Frontal cortex (tissue), 4 donors: ENCODE results near the gene KRTDAP. TPM values are rescaled to one million over a fixed set of nuclear protein-coding genes. Genes with fewer than 3 reads are reported as not detected.

Experiments used
- DNase-seq, 2 donors: peaks; one replicate each; pipeline ENCODE4 v3.0.0; 2012; ENCODE audit warnings: low spot score in 2 of 2
- FAIRE-seq: peaks from 2 replicates; lab custom pipeline; 2012; peaks lifted over from hg19 to GRCh38; lab: Jason Lieb, UNC
- total RNA-seq: library from RNA; depleted of rRNA; stranded (reverse); fragments of >200 nt; gene quantifications from one replicate; pipeline ENCODE4 v1.2.3, GENCODE V29; 2014
- donor health status: control.
- donor health status: control.
- donor health status: control.

Gene KRTDAP
- total RNA-seq, result not detected

- no peak for FAIRE-seq
- no peak for DNase-seq
These were observed at the start of gene KRTDAP for GRCh38 chr19:35490364-35490763. TSS of gene KRTDAP (minus strand) at chr19:35490464. CDS start at chr19:35490442, 22 bp downstream.

GRCh38 chr19:35539850-35540249 lies 49.6 kb upstream of the KRTDAP start:
- FAIRE-seq, result no peak

GRCh38 chr19:35539314-35539713 lies 49.0 kb upstream of the KRTDAP start:
- FAIRE-seq (no peak), DNase-seq (no peak)

More at GRCh38 chr19:35539850-35540249, 49.6 kb upstream of the KRTDAP start:
- no peak for DNase-seq

- no peak for DNase-seq
These were observed 44.7 kb upstream of the KRTDAP start for GRCh38 chr19:35534803-35535480.

DNA sequence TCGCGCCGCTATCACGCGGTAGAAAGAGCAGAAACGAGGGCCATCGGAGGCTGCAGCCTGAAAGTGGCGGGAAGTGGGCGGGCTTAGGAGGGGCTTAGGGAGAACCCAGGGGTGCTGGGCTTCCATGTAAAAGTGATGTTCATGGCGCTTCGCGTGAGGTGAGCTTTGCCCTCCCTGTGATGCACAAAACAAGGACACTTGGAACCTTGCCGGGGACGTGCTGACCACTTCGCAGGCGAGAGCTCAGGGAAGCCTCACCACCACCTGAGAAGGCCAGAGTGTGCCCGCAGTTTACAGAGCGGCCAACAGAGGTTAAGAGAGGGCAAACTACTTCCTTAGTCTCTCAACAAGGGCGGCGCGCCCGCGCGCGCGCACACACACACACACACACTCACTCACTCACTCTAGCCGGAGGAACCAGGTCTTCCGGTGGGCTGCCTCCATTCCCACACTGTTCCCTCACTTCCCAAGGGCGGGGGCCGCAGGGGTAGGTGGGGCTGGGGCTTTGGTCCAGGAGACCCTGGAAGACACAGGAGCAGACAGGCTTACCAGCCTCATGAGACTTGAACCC lies 43.6 kb upstream of the KRTDAP start:
- DNase-seq (no peak), FAIRE-seq (no peak)

More at GRCh38 chr19:35534803-35535480, 44.7 kb upstream of the KRTDAP start:
- FAIRE-seq, result no peak

DNA sequence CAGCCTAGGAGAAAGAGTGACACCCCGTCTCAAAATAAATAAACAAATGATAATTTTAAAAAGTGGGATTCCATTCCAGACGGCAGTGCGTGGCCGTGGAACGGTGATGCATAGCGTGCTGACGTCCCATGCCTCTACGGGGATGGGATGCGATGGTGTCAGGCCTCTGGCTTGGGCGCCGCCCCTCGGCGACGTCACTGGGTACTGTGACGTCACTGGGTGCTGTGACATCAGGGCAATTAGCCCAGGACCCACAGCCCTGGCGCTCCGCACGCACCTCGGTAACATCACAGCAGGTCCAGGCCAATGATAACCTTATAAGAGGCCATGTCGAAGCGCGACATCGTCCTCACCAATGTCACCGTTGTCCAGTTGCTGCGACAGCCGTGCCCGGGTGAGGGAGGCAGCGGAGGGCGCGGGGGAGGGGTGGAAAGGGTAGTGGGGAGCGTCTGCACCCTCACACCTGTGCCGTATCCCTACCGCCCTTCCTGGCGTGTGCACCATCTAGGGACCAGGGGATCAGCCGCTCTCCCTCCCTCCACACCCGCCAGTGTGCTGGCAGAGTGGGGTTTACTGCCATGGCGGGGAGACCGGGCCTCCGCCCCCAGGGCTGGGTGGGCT lies 43.0 kb upstream of the KRTDAP start, which contains the start of gene GAPDHS:
GAPDHS (plus strand) TSS at position 256 of the 621 bp plus-strand sequence; CDS start at position 328, 72 bp downstream.
- FAIRE-seq (no peak), DNase-seq (no peak)

DNA sequence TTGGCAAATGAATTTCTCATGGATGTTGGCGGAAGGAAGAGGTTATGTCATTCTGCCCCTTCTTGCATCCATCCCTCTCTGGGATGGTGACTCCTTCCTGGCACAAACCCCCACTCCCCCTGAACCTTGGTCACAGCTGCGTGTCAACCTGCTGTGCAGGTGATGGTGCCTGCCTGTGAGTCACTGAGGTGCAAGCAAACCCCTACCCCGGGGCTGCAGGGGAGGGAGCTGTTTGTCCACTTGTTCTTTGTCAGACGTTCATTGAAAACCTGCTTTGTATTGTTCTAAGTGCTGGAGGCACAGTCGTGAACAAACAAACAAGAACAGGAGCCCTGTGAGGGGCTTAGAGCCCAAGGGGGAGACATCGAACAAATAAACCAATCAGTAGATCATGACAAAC lies 41.0 kb upstream of the KRTDAP start:
- no peak for FAIRE-seq
- DNase-seq, result no peak

DNA sequence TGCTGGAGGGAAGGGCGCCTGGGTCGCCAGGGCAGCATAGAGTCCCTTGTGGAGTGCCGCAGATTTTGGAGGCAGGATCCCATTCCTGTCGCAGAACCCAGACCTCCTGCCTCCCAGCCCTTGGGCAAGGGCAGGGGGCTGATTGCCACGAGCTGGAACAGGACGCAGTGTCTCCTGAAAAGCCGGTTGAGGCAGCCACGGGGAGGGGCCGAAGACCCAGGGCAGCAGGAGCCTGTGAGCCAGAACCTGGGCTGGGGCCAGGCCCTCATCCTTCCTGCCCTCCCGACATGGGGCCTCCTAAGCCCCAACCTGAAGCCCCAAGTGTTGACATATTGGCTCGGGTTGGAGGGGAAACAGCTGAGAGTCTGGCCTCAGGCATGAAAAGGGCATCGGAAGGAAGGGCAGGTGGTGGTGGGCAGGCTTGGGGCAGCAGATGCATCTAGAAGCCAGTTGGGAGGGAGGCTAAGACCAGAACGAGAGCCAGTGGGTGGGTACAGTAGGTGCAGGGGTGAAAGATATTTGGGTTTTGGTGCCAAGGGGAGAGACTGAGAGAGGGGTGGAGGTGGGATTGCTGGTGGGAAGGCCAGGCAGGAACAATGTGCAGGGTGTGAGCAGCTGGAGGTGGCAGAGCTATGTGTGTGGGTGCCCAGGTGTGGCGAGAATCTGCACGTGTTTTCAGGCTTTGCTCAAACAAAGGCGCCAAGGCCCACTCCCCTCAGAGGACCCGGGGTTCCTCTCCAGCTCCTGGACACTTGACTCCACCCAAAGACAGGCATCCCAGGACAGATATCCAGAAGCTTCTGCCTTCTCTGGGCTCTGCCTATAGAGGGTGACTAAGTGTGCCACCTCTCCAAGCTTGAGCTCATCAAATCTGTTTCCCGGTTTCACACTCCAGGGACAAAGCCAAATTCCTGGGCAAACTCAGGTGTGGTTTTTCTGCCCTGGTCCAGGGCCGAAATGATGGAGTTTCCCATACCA lies 39.3 kb upstream of the KRTDAP start:
- DNase-seq, result no peak
- FAIRE-seq, result no peak

- no peak for FAIRE-seq
- DNase-seq, result no peak
These were observed 38.2 kb upstream of the KRTDAP start, which contains the start of gene SBSN for GRCh38 chr19:35528218-35529038. TSS of gene SBSN (minus strand) at chr19:35528311. CDS start at chr19:35528281, 30 bp downstream.

DNA sequence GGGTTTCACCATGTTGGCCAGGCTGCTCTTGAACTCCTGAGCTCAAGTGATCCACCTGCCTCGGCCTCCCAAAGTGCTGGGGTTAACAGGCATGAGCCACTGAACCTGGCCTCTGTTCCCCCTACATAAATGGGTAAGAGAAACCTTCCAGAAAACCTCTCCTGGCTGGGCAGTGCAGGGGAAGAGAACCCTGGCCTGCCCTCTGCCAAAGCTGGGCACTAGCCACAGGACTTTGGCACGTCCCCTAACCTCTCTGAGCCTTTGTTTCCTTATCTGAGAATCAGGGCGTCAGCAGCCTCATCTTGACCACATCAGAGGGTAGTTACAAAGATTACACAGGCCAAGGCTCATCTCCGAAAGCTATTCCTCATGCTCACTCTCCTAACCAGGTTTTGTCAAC lies 35.6 kb upstream of the KRTDAP start:
- FAIRE-seq, result no peak
- no peak for DNase-seq

DNA sequence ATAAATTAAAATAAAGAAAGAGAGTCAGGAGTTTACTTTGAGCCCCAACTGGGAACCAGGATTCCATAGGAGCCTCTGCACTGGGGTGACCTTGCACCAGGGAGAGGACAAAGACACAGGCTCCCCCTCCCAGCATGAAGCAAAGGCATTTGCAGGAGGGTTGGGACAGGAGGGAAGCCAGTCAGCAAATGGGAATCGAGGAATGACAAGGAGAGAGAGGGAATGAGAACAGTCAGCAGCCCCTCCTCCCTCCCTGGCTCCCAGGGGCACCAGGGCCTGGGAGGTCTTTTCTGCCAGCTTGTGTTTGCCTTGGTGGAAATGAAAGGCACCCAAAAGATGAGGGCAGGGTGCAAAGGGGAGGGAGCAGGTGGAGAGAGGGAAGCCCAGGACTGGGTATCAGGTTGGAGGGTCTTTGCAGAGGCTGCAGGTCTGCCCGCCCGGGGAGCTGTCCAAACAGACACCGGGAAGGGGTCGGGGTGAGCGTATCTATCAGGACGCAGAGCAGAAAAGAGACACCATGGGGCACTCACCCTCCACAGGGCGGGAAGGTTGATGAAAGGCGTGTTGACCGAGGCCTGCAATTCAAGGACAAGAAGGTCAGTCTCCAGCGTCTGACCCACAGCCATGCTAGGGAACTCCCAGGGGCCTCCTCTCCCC lies 34.0 kb upstream of the KRTDAP start:
- no peak for DNase-seq

DNA sequence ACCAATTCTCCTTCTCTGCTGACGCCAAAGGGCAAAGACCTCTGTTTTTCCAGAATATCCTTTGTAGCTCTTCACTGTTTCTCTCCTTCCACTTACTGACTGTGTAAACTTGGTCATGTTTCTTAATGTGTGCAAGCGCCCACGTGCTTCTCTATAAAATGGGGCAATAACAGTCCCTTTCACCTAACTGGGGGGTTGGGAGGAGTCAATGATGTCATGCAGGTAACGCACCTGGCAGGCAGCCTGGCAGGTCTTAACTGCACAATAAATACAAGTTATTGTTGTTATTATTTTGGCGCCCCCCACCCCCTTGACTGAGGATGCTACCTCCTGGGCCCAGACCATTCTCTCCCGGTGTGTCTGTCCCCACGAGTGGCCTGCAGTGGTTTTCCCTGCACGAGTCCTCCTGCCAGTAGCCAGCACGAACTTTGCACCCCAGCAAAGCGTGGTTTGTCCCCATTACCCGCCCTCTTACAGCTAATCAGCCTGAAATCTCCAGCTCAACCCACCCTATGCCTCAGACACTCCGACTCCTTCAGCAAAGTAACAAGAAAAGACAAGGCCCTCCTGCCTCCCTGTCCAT lies 32.6 kb upstream of the KRTDAP start:
- DNase-seq (no peak), FAIRE-seq (no peak)

More for the DNA sequence above, 34.0 kb upstream of the KRTDAP start:
- FAIRE-seq, result no peak

- DNase-seq, result no peak
- FAIRE-seq, result no peak
These were observed 31.0 kb upstream of the KRTDAP start for GRCh38 chr19:35521124-35521743.

DNA sequence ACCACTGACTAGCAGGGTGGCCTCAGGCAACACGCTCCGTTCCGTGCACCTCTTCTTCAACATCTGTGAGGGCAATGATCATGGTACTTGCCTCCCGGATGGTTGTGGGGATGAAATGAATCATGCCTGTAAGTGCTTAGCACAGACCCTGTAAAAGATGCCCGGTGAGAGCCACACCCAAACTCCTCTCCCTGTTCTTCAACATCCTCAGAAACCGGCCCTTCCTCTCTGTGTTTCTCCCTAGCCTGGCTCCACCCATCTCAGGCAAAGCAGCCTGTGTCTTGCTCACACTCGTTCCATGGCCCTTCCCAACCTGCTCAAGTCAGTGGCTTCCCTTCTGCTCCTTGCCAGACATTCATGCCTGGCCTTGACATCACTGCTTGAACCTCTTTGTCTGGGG lies 29.0 kb upstream of the KRTDAP start:
- FAIRE-seq (no peak), DNase-seq (no peak)

- DNase-seq (no peak), FAIRE-seq (no peak)
These were observed 28.0 kb upstream of the KRTDAP start for GRCh38 chr19:35518313-35518712.

DNA sequence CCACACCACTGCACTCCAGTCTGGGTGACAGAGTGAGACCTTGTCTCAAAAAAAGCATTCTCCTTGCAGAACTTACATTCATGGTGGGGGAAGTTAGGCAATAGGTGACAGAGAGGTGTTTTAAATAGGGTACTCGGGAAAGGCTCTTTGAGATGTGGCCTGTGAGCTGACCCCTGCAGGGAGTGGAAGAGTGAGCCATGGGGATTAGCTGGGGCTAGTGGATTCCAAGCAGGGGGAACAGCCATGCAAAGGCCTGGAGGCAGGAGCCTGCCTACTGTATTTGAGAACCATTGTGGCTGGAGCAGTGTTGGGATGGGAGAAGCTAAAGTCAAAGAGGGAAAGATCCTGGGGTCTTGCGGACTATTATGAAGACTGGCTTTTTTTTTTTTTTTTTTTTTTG lies 27.1 kb upstream of the KRTDAP start:
- FAIRE-seq (no peak), DNase-seq (no peak)

DNA sequence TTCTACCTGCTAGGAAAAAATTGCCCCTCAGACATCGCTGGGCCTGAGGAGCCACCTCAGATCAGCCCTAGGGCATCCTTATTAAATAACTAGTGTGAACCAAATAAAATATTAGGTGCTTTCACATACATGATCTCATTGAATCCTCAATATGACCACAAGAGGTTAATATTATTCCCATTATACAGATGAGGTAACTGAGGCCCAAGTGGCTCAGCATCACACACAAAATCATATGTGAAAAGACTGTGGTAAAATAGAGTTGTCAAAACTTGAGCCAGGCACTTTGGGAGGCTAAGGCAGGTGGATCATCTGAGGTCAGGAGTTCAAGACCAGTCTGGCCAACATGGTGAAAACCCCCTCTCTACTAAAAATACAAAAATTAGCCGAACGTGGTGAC lies 26.0 kb upstream of the KRTDAP start:
- FAIRE-seq (no peak), DNase-seq (no peak)
